NK-92 treated with Interleukin-12 subunit alpha and Interleukin-12 subunit beta, amount 100 ng/mL, for 24 hours (cell line): ENCODE results near the gene G6PC3.
"Not testable (repeated sequence)": the region's sequence is repeated elsewhere in the genome, so short reads cannot be mapped to it uniquely, and the experiment has no call there.

Experiments
- DNase-seq: peaks from one replicate; lab custom pipeline; 2025; lab: John Stamatoyannopoulos, UW

Gene G6PC3, protein sequence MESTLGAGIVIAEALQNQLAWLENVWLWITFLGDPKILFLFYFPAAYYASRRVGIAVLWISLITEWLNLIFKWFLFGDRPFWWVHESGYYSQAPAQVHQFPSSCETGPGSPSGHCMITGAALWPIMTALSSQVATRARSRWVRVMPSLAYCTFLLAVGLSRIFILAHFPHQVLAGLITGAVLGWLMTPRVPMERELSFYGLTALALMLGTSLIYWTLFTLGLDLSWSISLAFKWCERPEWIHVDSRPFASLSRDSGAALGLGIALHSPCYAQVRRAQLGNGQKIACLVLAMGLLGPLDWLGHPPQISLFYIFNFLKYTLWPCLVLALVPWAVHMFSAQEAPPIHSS

GRCh38 chr17:44070455-44071197 lies at the start of gene G6PC3:
Gene G6PC3, plus strand, starts transcription at chr17:44070735. Its CDS starts 231 bp downstream, at chr17:44070966.
- peak; percentile 94 for DNase-seq

DNA sequence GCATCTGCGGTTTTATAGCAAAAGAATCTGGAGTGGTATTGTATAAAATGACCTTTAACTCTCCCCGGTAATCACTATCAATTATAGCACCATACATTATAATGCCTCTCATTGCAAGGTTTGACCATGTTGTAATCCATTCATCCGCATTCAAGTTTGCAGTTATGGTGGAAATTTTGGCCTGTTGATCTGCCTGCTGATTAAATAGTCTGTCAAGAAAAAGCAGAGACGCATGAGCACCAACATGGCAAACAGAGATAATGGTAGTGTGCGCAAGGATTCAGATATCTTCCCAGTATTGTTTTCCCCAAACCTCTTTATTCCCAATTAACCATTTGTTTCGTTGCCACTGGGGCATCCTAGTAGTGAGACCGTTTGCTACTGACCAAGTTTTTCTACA lies 49.3 kb upstream of the G6PC3 start:
- DNase-seq: not testable (repeated sequence)

DNA sequence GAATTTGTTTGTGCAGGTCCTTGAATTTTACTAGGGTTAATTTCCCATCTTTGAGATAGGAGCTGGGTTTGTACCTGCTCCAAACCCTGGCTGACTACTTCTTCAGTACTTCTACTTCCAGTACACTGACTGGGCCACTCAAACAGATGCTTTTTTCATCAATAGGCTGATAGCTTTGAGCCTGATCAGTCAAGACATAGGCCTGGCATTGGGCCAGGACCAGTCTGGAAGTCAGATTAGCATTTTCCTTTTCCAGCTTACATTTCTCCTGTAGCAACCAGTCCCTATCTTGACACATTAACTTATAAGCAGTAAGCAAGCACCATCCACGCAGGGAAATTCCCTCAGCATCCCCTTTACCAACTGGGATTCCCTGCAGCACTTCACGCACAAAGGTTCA lies 48.3 kb upstream of the G6PC3 start:
- no peak for DNase-seq

GRCh38 chr17:44023545-44024270 lies 46.8 kb upstream of the G6PC3 start:
- no peak for DNase-seq

DNA sequence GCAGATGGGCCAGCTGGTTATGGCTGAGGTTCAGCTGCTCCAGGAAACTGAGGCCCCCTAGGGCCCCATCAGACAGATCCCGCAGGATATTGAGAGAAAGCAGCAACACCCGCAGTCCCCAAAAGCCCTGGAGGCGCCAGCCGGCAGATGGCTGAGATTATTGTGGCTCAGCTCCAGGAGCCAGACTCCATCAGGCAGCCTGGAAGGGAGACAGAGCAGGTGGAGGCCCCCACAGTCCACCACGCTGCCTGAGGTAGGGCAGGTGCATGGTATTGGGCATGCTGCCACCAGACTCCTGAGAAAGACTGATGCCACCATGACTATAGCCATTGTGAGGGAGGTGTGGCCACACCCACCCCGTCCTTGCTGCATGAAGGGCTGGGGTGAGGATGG lies 46.3 kb upstream of the G6PC3 start:
- DNase-seq: no peak

- no peak for DNase-seq
Measured at GRCh38 chr17:44024853-44025252, 45.7 kb upstream of the G6PC3 start.

DNA sequence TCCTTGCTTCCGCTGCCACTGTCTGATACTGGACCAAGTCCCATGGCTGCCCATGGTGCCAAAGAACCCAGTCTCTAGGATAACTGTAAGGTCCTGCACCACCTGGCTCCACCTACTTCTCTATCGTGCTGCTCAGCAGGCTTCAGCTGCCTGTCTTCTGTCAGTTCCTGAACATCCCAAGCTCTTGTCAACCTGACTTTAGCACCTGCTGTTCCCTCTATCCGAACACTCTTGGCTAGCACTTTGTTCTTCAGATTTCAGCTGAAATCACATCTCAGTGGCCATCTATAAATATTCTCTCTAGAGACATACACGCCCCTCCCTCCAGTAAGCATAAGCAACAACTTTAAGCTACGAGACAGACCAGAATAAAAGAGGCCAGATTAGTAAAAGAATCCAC lies 40.8 kb upstream of the G6PC3 start:
- no peak for DNase-seq

- no peak for DNase-seq
Measured at GRCh38 chr17:44030482-44030881, 40.1 kb upstream of the G6PC3 start.

DNA sequence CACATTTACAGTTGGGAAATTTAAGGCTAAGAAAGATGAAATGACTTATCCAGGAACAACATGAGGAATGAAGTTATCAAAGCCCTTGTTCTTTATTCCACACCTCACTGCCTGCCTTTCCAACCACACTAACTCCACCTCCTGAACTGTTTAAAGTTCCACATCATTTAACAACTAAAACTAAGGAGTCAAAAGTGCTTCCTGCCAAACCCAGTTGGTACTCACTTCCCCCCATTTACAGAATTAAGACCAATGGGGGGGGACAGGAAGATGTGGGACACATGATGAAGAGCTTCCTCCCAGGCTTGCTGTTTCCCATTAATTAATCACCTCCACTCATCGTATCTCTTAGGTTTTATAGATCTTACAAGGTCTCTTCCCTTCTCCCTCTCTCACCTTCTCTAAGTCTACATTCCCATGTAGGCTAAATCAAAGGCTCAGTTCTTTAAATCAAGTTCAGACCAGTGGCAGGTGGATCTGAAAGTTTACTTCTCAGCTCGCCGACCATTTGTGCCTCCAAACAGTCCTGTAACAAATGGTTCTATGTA lies 36.6 kb upstream of the G6PC3 start:
- DNase-seq: no peak

- not testable (repeated sequence) for DNase-seq
Measured at GRCh38 chr17:44034688-44035087, 35.8 kb upstream of the G6PC3 start.

GRCh38 chr17:44037471-44037870 lies 33.1 kb upstream of the G6PC3 start:
- no peak for DNase-seq

DNA sequence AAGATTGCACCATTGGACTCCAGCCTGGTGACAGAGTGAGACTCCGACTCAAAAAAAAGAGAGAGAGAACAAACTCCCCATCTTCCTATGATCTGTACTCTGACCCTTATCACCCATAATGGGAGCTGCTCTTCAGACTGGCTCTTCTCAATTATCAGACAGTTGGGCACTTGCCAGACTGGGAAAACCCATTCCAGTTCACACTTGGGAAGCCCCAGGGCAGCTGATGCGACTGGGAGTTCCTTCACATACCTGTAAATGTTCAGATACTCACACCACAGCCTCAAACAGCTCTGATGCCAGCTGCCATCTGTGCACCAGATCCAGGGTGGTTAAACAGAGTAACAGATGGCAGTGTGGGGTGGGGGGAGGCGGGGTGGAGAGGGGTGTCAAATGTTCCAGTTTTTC lies 31.9 kb upstream of the G6PC3 start:
- no peak for DNase-seq

DNA sequence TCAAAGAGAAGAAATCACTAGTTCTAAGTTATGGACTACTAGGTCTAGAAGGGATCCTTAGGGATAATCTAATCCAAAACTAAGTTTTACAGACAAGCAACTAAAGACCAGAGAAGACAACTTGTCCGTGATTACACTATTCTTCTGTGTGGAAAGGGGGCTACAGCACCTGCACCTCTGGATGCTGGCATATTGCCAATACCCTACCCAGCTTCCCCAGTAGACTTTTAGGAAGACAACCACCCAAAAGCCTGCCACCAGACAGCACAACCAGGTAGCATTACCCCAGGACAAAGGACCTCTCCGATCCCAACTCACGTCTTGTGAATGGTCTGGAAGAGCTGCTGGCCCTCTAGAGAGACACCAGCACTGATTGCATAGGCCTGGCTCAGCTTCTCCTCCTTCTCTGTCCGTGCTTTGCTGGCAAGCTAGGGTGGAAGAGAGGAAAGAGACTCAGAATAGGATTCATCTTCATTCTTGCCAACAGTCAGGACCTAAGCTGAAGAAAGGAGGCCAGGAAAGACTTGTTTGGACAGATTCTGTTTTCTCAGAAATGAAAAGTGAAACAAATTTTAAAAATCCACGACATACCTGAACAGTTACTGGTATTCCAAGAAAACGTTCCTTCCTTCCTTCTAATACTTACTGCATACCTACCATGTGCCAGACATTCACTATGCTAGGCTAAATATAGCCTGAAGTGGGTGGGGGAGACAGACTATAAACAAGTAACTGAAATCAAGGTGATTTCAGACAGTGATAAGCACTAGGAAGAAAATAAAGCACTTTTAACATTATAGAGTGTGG lies 30.5 kb upstream of the G6PC3 start:
- DNase-seq: no peak

DNA sequence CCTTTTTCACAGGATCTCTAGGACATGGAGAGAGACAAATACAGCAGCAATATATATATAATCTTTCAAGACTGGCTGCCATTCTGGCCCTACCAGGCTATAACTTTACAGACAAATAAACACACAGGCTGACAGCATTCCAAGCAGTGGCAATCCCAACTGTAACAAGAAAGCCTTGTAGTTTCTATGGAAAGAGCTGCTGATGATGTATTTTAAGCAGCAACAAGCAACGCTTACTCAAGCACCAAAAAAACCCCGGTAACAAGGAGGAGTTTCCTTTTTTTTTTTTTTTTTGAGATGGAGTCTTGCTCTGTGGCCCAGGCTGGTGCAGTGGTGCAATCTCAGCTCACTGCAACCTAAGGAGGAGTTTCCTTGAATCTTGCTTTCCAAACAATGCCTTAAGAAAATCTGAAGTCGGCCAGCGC lies 27.3 kb upstream of the G6PC3 start:
- no peak for DNase-seq

GRCh38 chr17:44044071-44044470 lies 26.5 kb upstream of the G6PC3 start:
- DNase-seq: no peak

DNA sequence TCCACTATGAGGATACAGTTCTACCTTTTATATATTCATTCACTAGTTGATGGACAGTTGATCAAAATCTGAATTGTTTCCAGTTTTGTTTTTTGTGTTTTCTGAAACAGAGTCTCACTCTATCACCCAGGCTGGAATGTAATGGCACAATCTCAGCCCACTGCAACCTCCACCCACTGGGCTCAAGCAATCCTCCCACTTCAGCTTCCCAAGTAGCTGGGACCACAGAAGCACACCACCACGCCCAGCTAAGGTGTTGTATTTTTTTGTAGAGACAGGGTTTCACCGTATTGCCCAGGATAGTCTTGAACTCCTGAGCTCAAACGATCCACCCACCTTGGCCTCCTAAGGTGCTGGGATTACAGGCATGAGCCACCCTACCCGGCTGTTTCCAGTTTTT lies 25.0 kb upstream of the G6PC3 start:
- no peak for DNase-seq

DNA sequence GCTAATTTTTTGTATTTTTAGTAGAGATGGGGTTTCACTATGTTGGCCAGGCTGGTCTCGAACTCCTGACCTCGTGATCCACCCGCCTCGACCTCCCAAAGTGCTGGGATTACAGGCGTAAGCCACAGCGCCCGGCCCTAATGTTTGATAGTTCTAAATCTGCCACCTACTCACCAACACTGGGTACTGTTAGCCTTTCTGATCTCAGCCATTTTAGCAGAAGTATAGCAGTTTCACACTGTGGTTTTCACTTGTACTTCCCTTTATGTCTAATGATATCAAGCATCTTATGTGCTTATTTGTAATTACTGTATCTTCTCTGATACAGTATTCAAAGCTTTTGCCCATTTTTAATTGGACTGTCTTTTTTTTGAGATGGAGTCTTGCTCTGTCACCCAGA lies 23.6 kb upstream of the G6PC3 start:
- not testable (repeated sequence) for DNase-seq

DNA sequence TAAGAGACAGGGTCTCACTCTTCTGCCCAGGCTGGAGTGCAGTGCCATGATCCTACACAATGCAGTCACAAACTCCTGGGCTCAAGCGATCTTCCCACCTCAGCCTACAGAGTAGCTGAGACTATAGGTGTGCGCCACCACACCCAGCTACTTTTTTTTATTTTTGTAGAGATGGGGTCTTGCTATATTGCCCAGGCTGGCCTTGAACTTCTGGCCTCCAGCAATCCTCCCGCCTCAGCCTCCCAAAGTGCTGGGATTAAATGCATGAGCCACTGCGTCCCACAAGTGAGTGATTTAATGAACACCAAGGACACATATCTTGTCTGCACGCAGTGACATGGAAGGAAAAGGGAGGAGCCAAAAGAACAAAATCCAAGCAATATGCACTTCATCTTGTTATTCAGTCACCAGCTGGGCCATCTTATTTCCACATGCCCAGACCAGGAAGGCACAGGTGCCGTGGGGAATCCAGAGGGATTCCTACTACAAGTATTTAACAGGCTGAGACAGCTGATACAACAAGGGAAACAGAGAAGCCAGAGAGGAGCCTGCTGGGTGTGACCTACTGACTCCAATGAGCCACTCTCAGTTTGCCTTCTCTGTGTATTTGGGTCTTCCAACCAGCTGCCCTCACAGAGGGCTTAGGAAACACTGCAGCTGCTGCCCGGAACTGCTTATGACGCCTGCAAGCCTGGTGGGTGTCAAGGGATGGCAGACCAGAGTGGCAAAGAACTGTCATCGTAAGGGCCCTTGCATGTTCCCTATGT lies 21.1 kb upstream of the G6PC3 start:
- no peak for DNase-seq

- no peak for DNase-seq
Measured at GRCh38 chr17:44053125-44053872, 17.2 kb upstream of the G6PC3 start.
